Measurements from ENCODE around the gene RCSD1. TPM values are rescaled to one million over a fixed set of nuclear protein-coding genes. Genes with fewer than 3 reads are reported as not detected.

The RCSD1 gene
- total and polyA plus RNA-seq, 2 of the 4 experiments (the other 2 are of a cell fraction), result 0.03 TPM; not detected in 1

- WGBS, 2 experiments (ENCODE audit: extremely low coverage in 2 of 2, insufficient read length in 1 of 2), result no CpG with 5 or more reads among the region's 3 CpGs
- H2BK20ac ChIP-seq (ENCODE audit: low read depth, low read length), result no peak overlapping the region
- no peak overlapping the region for H2AFZ ChIP-seq (replicated peaks; ENCODE audit: low read length, poor library complexity)
- ATAC-seq (ENCODE audit: low read depth) (no peak), DNase-seq (no peak)
- no peak overlapping the region for H2BK120ac ChIP-seq (ENCODE audit: low read depth, low read length)
- H3K36me3 ChIP-seq (ENCODE audit: control insufficient read depth, insufficient read depth, low read length), result no peaks in the 10 kb centered on the region
- no peak overlapping the region for H3K4ac ChIP-seq (ENCODE audit: low read depth, low read length)
- H3K14ac ChIP-seq (replicated peaks; ENCODE audit: low read depth, low read length), result no peak overlapping the region
- H4K8ac ChIP-seq (ENCODE audit: low read depth in 2 of 2, low read length in 2 of 2), result no peak overlapping the region
- H3K9me3 ChIP-seq (ENCODE audit: control insufficient read depth, insufficient read depth, low read length), result no peaks in the 10 kb centered on the region
- TF ChIP-seq MAFK (IDR thresholded peaks at IDR 0.05; ENCODE audit: low read depth, low read length) (no peak), CTCF (conservative IDR thresholded peaks at IDR 0.05; ENCODE audit: low read depth, low read length) (no peak), POLR2A (IDR thresholded peaks at IDR 0.05; ENCODE audit: low read depth, low read length) (no peak), MXI1 (IDR thresholded peaks at IDR 0.05; ENCODE audit: borderline replicate concordance, low read depth, low read length) (no peak)
- H3K4me2 ChIP-seq (ENCODE audit: low read depth, low read length), result no peak overlapping the region
- BruUV-seq (replicated peaks), result no TSS peak
- H4K20me1 ChIP-seq (ENCODE audit: insufficient read depth, low read length), result no peaks in the 10 kb centered on the region
- intact Hi-C loops (cut with micrococcal nuclease), result no loop called here
- no peaks in the 10 kb centered on the region for H3K4me1 ChIP-seq (ENCODE audit: control insufficient read depth, insufficient read depth, low read length)
- CTCF ChIA-PET, result no interaction called here
- H3K23ac ChIP-seq (ENCODE audit: low read depth, low read length), result no peak overlapping the region
- no peak overlapping the region for H3K9ac ChIP-seq (ENCODE audit: low read depth, low read length)
- H3K56ac ChIP-seq (ENCODE audit: extremely low read depth, insufficient read depth, low read length), result no peak overlapping the region
- dilution Hi-C loops (cut with HindIII; ENCODE audit: low sequenced_read_pairs, unreplicated experiment), result no loop called here
- H2BK5ac ChIP-seq (ENCODE audit: low read depth, low read length, poor library complexity, severe bottlenecking), result no peak overlapping the region
- no peak overlapping the region for H3K27ac ChIP-seq (ENCODE audit: insufficient read depth, low read length)
- POLR2A ChIA-PET (ENCODE audit: unreplicated experiment), result no interaction called here
- no peak overlapping the region for H4K91ac ChIP-seq (ENCODE audit: insufficient read depth, low read depth, low read length)
- H4K5ac ChIP-seq (ENCODE audit: low read depth, low read length), result no peak overlapping the region
- no peaks in the 10 kb centered on the region for H3K79me1 ChIP-seq (ENCODE audit: low read depth in 1 of 2, low read length in 2 of 2)
- peaks cover 7% of the 10 kb centered on the region for H3K27me3 ChIP-seq (ENCODE audit: control insufficient read depth, insufficient read depth, low read length)
- H3K18ac ChIP-seq (ENCODE audit: low read depth, low read length), result no peak overlapping the region
- no peak overlapping the region for H2AK9ac ChIP-seq (replicated peaks; ENCODE audit: low read depth, low read length, poor library complexity)
- no peak overlapping the region for H3K4me3 ChIP-seq (ENCODE audit: insufficient read depth, low read depth, low read length)
- in situ Hi-C loops (cut with MboI; ENCODE audit: low sequenced_read_pairs), result no loop called here
- H2AK5ac ChIP-seq (ENCODE audit: low read depth, low read length), result no peak overlapping the region
- no peak overlapping the region for H2BK15ac ChIP-seq (ENCODE audit: low read depth, low read length)
- H3K9me1 ChIP-seq (ENCODE audit: insufficient read depth, low read length), result no peaks in the 10 kb centered on the region
Measured at GRCh38 chr1:167584581-167584980, 45.5 kb upstream of the RCSD1 start.

Measured in IMR-90 (cell line).